22Rv1 (cell line): ENCODE data around the gene ST6GALNAC2.

Experiments
- H3K27ac ChIP-seq: fragments of 450-650 bp; 2 replicates; pipeline ENCODE4 v1.5.1; 2017
- CTCF ChIP-seq: fragments of 450-650 bp; IDR thresholded peaks from 2 replicates; pipeline ENCODE4 v1.5.1; 2017; ENCODE audit warnings: mild to moderate bottlenecking
- ZFX ChIP-seq: fragments of 450-650 bp; IDR thresholded peaks from 2 replicates; pipeline ENCODE4 v1.6.1; 2017; ENCODE audit warnings: antibody characterized with exemption, borderline replicate concordance

The ST6GALNAC2 gene

GRCh38 chr17:76574166-76574565 is 11.5 kb downstream of the ST6GALNAC2 start:
- H3K27ac ChIP-seq = no peak overlapping the region
- no peak for TF ChIP-seq CTCF
- TF ChIP-seq ZFX = no peak

GRCh38 chr17:76573096-76573495 is 12.6 kb downstream of the ST6GALNAC2 start:
- no peak overlapping the region for H3K27ac ChIP-seq
- no peak for TF ChIP-seq CTCF
- no peak for TF ChIP-seq ZFX

DNA sequence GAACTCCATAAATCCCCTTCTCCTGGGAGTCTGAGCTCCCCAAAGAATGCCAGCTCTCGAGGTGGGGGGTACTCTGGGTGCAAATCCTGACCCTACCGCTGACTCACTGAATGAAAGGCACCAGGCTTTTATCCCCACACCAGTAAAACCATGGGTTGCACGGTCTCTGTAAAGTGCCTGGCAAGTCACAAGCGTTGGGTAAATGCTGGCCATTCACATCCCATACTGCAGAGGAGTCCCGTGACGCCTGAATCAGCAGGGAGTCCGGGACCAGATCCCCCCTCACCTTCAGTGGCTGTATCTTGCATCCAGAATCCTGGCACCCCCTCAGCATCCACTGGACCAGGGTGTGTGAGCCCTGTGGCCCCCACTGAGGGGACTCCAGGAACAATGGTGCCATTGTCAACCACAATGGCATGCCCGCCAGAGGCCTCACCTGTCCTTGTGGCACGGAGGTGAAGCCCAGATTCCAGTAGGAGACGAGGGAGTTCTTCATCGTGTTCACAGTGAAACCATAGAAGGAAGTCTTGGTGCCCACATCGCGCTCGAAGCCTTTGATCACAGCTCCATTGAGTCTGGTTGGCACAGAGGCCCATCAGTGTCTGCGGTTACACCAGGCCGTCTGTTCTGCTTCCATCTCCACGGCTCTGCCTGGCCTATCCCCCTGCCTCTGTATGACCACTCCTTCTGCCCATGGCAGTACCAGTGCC is 13.3 kb downstream of the ST6GALNAC2 start:
- TF ChIP-seq CTCF = no peak
- TF ChIP-seq ZFX = no peak
- no peak overlapping the region for H3K27ac ChIP-seq

DNA sequence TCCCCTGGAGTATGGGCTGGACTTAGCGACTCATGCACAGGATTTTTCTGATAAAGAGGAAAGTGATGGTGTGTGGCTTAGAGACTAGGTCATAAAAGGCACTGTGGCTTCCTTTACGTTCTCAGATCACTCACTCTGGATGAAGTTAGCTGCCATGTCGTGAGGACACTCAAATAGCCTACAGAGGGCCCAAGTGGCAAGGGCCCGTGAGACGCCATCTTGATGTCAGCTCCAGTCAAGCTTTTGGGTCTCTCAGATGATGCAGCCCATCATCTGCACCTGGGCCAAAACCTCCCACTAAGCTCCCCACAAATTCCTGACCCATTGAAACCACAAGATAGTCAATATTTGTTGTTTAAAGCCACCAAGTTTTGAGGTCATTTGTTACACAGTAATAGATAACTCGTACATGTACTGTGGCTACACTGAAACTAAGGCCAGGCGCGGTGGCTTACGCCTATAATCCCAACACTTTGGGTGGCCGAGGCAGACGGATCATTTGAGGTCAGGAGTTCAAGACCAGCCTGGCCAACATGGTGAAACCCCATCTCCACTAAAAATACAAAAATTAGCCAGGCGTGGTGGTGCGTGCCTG is 14.7 kb downstream of the ST6GALNAC2 start:
- TF ChIP-seq ZFX (no peak), CTCF (no peak)
- H3K27ac ChIP-seq = no peak overlapping the region

- H3K27ac ChIP-seq = no peak overlapping the region
- TF ChIP-seq CTCF = no peak
- TF ChIP-seq ZFX = no peak
These were observed 15.2 kb downstream of the ST6GALNAC2 start for GRCh38 chr17:76570457-76570856.

- H3K27ac ChIP-seq = no peak overlapping the region
- TF ChIP-seq ZFX = no peak
- no peak for TF ChIP-seq CTCF
These were observed 15.9 kb downstream of the ST6GALNAC2 start for GRCh38 chr17:76569607-76570279.

DNA sequence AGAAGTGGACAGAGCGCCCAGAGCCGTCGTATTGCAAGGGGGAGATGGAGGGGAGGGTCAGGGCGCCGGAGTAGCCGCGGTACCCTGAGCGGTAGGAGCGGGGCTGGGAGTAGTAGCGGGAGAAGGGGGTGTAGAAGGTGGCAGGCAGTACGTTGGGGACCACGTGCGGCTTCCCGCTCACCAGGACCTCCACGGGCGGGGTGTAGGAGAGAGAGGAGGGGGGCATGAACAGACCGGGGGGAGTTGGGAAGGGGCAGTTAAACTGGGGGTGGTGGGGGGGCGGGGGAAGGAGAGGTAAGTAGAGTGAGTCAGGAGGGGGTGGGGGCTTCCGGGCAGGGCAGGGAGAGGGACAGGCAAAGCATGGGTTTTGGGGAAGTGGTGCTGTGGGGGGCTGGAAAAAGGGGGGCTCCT is 16.8 kb downstream of the ST6GALNAC2 start:
- no peak for TF ChIP-seq ZFX
- H3K27ac ChIP-seq = no peak overlapping the region
